ENCODE measurements around the gene WDR49.

WDR49 gene

DNA sequence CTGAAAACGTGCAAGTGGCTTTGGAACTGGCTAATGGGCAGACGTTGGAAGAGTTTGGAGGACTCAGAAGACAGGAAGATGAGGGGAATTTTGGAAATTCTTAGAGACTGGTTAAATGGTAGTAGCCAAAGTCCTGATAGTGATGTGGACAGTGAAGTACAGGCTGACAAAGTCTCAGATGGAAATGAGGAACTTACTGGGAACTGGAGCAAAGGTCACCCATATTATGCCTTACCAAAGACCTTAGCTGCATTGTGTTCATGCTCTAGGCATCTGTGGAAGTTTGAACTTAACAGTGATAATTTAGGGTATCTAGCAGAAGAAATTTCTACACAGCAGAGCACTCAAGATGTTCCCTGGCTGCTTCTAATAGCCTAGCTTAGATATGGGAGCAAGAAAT lies 151.3 kb downstream of the WDR49 start:
- no peak overlapping the region for H3K4me3 ChIP-seq (ENCODE audit: low read depth, low read length)
- no peak for DNase-seq (ENCODE audit: low read depth)
- no peak for TF ChIP-seq CTCF (IDR thresholded peaks at IDR 0.05; ENCODE audit: insufficient read depth, low read depth, low read length, missing control alignments)

DNA sequence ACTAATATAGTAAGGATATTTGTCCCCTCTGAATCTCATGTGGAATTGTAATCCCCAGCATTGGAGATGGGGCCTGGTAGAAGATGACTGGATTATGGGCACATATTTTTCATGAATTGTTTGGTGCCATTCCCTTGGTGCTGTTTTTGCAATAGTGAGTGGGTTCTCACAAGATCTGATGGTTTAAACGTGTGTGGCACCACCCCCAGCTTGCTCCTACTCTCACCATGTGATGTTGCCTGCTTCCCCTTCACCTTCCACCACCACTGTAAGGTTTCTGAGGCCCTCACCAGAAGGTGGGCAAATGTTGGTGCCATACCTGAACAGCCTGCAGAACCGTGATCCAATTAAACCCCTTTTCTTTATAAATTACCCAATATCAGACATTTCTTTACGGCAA lies 151.8 kb downstream of the WDR49 start:
- no peak for DNase-seq (ENCODE audit: low read depth)
- no peak for TF ChIP-seq CTCF (IDR thresholded peaks at IDR 0.05; ENCODE audit: insufficient read depth, low read depth, low read length, missing control alignments)
- H3K4me3 ChIP-seq (ENCODE audit: low read depth, low read length) = no peak overlapping the region

DNA sequence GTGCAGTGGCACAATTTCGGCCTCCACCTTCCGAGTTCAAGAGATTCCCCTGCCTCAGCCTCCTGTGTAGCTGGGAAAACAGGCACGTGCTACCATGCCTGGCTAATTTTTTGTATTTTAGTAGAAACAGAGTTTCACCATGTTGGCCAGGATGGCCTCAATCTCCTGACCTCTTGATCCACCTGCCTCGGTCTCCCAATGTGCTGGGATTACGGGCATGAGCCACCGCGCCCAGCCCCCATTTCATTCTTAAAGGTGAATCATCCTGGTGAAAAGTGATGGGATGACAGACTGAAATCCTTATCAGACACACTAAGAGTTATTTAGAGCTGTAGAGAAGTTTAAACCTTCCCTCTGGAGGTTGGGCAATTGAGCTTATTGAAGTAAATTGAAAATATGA lies 155.8 kb downstream of the WDR49 start:
- TF ChIP-seq CTCF (IDR thresholded peaks at IDR 0.05; ENCODE audit: insufficient read depth, low read depth, low read length, missing control alignments) = no peak
- no peak overlapping the region for H3K4me3 ChIP-seq (ENCODE audit: low read depth, low read length)
- DNase-seq (ENCODE audit: low read depth) = no peak

GRCh38 chr3:167493244-167493643 lies 160.5 kb downstream of the WDR49 start:
- no peak overlapping the region for H3K4me3 ChIP-seq (ENCODE audit: low read depth, low read length)
- peak; percentile 10 for DNase-seq (ENCODE audit: low read depth)
- TF ChIP-seq CTCF (IDR thresholded peaks at IDR 0.05; ENCODE audit: insufficient read depth, low read depth, low read length, missing control alignments) = peak; percentile 44

DNA sequence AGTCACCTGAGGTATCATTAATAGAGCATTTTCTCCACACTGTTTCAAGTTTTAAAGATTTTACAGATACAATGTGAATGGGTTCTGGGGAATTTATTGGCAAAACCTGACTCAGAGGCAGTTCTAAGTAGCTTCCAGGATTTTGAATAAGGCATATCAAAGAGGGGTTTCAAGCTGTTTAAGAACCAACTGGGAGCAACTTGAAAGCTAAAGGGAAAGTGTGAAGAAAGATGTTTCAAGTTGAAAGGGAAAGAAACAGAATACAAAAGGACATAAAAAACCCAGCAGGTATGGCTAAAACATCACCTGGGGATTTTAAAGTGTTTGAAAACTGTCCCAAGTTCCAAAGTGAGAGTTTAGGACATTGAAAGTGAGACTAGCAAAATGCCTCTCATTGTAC lies 162.1 kb downstream of the WDR49 start:
- no peak overlapping the region for H3K4me3 ChIP-seq (ENCODE audit: low read depth, low read length)
- no peak for DNase-seq (ENCODE audit: low read depth)
- TF ChIP-seq CTCF (IDR thresholded peaks at IDR 0.05; ENCODE audit: insufficient read depth, low read depth, low read length, missing control alignments) = no peak

DNA sequence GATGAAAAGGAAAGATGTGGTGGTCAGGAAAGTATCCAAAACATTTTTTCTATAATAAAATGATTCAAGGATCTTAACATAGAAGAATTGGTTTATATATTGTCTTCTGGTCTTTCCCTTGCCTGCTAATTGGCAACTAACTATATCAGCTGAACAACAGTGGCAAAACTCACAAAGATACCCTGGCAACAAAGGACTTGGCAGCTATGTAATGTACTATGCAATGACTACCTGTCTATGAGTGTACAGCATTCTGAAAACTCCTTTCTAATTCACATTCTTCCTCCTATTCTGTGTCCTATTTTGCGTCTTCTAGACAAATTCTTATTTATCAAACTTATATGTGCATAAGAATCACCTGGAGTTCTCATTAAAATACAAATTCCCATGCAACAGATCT lies 164.2 kb downstream of the WDR49 start:
- TF ChIP-seq CTCF (IDR thresholded peaks at IDR 0.05; ENCODE audit: insufficient read depth, low read depth, low read length, missing control alignments) = no peak
- DNase-seq (ENCODE audit: low read depth) = no peak
- no peak overlapping the region for H3K4me3 ChIP-seq (ENCODE audit: low read depth, low read length)

DNA sequence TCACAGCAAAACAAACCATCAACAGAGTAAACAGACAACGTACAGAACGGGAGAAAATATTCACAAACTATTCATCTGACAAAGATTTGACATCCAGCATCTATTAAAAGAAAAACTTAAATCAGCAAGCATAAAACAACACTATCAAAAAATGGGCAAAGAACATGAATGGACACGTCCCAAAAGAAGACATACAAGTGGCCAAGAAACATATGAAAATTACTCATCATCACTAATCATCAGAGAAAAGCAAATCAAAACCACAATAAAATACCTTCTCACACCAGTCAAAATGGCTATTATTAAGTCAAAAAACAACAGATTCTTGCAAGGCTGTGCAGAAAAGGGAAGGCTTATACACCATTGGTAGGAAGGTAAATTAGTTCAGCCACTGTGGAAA lies 166.2 kb downstream of the WDR49 start:
- DNase-seq (ENCODE audit: low read depth) = no peak
- TF ChIP-seq CTCF (IDR thresholded peaks at IDR 0.05; ENCODE audit: insufficient read depth, low read depth, low read length, missing control alignments) = no peak
- H3K4me3 ChIP-seq (ENCODE audit: low read depth, low read length) = no peak overlapping the region
